Activated naive CD8-positive, alpha-beta T cell treated with anti-CD3 and anti-CD28 coated beads for 36 hours (primary cell): ENCODE data around the gene F8A2. TPM values are rescaled to one million over a fixed set of nuclear protein-coding genes. Genes with fewer than 3 reads are reported as not detected.
"Not testable (repeated sequence)": the region's sequence is repeated elsewhere in the genome, so short reads cannot be mapped to it uniquely, and the experiment has no call there.

Experiments
- DNase-seq: peaks from one replicate; pipeline ENCODE4 v3.0.0; 2021
- H3K27ac Mint-ChIP-seq: one replicate; pipeline ENCODE4 v1.8.0; 2022; ENCODE audit warnings: mild to moderate bottlenecking, moderate library complexity, mixed read lengths
- H3K27me3 Mint-ChIP-seq: one replicate; pipeline ENCODE4 v1.8.0; 2022; ENCODE audit warnings: mild to moderate bottlenecking, mixed read lengths
- H3K36me3 Mint-ChIP-seq: one replicate; pipeline ENCODE4 v1.8.0; 2021; ENCODE audit warnings: mild to moderate bottlenecking, mixed read lengths
- H3K4me1 Mint-ChIP-seq: one replicate; pipeline ENCODE4 v1.8.0; 2021; ENCODE audit warnings: mixed read lengths
- H3K4me3 Mint-ChIP-seq: one replicate; pipeline ENCODE4 v1.8.0; 2022; ENCODE audit warnings: mild to moderate bottlenecking, moderate library complexity, mixed read lengths
- H3K9me3 Mint-ChIP-seq: one replicate; pipeline ENCODE4 v1.8.0; 2022; ENCODE audit warnings: mixed read lengths
- total RNA-seq, 2 experiments: library from RNA; stranded (reverse); gene quantifications; one replicate each; pipeline ENCODE4 v1.2.3, GENCODE V29; 2021

F8A2 gene
- total RNA-seq: not detected

DNA sequence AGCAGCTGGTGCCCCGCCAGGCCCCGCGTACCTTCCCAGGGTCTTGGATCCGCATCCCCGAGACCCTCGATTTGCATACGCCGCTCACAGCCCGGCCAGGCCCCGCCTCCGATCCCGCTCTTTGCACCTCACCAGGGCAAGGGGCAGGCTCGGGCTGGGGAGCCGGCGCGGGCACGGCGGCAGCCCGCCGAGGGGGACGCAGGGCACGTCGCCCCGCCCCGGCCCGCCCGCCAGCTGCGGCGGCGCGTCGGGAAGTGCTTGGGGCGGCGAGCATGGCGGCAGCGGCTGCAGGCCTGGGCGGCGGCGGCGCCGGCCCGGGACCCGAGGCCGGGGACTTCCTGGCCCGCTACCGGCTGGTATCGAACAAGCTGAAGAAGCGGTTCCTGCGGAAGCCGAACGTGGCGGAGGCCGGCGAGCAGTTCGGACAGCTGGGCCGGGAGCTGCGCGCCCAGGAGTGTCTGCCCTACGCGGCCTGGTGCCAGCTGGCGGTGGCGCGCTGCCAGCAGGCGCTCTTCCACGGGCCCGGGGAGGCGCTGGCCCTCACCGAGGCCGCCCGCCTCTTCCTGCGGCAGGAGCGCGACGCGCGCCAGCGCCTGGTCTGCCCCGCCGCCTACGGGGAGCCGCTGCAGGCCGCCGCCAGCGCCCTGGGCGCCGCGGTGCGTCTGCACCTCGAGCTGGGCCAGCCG, at the start of gene F8A2:
Gene F8A2 (plus strand): TSS at position 253 of the 686 bp plus-strand sequence. CDS start 20 bp downstream, at position 273.
- H3K36me3 Mint-ChIP-seq, H3K4me3 Mint-ChIP-seq, H3K27me3 Mint-ChIP-seq, H3K27ac Mint-ChIP-seq, H3K4me1 Mint-ChIP-seq, H3K9me3 Mint-ChIP-seq, DNase-seq: not testable (repeated sequence)

DNA sequence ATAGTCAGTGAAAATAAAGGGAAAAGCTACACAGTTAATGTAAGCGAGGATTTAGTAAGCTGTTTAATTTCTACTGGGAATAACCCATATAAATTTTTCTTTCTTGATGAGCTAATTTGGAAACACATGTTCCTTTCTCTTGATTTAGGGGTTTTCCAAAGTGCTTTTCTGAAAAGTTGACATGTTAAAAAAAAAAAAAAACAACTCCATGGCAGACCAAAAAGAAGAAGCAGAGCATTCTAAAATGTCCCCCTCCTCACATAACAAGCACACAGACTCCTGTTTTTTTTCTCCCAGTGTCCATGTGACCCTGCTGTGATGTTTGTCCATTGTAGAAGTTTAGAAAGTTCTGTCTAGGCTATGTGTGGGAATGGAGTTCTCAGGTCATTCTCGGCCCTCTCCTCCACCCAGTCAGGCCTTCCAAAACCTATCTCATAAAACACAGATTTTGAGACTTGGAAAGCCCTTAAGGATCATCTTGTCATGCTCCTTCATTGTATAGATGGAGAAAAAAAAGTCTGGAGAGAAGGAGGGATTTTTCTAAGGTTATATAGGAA, 48.3 kb upstream of the F8A2 start:
- Mint-ChIP-seq H3K4me1 (peaks cover 6% of the 10 kb centered on the region), H3K27ac (no peak overlapping the region), H3K27me3 (peaks cover 6% of the 10 kb centered on the region), H3K36me3 (no peaks in the 10 kb centered on the region), H3K9me3 (no peaks in the 10 kb centered on the region), H3K4me3 (no peak overlapping the region)
- DNase-seq: no peak

DNA sequence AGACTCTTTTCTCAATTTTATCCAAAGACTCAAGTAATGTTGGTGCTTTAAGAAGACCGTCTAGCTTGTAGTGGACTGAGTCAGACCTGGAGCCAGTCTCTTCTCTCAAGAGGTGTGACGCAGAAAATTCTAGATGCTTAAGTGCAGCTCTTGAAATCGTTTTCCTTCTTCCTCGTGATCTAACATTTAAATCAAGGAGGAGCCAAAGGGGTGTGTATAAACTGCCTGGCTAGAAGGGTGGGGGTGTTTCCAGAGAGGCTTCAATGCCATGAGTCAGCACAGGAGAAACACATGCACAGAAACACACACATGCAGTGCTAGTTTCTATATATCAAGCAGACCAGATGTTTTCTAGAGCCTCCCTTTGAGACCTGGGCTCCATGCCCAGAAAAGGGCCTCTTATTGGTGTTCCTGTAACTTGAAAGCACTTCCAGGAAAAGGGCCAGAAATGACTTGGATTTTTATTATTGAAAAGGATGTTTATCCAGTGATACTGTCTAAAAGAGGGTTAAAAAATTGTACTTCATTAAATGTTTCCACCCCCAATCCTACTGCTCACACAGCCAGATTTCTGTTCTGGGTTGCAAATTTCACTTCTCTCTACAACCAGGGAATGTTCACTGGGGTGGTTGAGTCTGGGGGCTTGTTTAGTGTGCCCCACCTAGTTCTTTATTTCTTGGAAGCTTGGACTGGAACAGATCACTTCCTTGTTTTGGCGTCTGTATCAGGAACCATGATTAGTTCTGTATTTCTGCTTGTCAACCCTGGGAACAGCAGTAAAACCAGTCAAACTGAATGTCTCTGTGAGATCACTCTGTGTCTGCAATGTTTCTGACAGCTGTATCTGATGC, 47.2 kb upstream of the F8A2 start, which contains the start of gene CLIC2:
Gene CLIC2 (minus strand): TSS at position 129 of the 851 bp plus-strand sequence. CDS start 187 bp downstream, outside the sequence.
- Mint-ChIP-seq H3K36me3 (no peaks in the 10 kb centered on the region), H3K27me3 (peaks cover 6% of the 10 kb centered on the region), H3K4me1 (peaks cover 6% of the 10 kb centered on the region), H3K9me3 (no peaks in the 10 kb centered on the region), H3K4me3 (no peak within 1 kb of the TSS), H3K27ac (no peak within 1 kb of the TSS)
- no peak for DNase-seq

- H3K9me3 Mint-ChIP-seq, H3K27me3 Mint-ChIP-seq, H3K36me3 Mint-ChIP-seq, DNase-seq, H3K4me3 Mint-ChIP-seq, H3K4me1 Mint-ChIP-seq, H3K27ac Mint-ChIP-seq: not testable (repeated sequence)
Measured at GRCh38 chrX:155335337-155335712, 46.6 kb upstream of the F8A2 start.

- not testable (repeated sequence) for DNase-seq, H3K27ac Mint-ChIP-seq, H3K27me3 Mint-ChIP-seq, H3K36me3 Mint-ChIP-seq, H3K9me3 Mint-ChIP-seq, H3K4me3 Mint-ChIP-seq, H3K4me1 Mint-ChIP-seq
Measured at GRCh38 chrX:155345689-155346088, 36.2 kb upstream of the F8A2 start.

- not testable (repeated sequence) for DNase-seq, H3K27me3 Mint-ChIP-seq, H3K36me3 Mint-ChIP-seq, H3K4me3 Mint-ChIP-seq, H3K4me1 Mint-ChIP-seq, H3K27ac Mint-ChIP-seq, H3K9me3 Mint-ChIP-seq
Measured at GRCh38 chrX:155349448-155349847, 32.4 kb upstream of the F8A2 start.

DNA sequence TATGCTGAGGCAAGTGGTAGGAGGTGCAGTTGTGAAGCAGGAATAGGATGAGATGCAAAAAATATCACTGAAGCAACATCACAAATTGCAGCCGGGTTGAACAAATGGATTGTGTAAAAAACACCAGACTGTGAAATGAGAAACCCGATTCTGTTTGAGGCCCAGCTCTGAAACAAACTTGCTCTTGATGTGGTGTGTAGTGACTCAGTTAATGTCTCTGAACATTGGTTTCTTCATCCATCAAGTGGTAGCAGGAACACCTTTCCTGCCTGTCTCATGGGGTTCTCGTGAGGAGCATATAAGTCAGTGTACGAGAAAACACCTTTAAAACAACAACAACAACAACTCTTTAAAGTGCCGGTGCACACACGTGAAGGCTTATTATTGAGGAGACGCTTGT, 18.2 kb upstream of the F8A2 start:
- not testable (repeated sequence) for H3K27me3 Mint-ChIP-seq, H3K27ac Mint-ChIP-seq, H3K36me3 Mint-ChIP-seq, DNase-seq, H3K9me3 Mint-ChIP-seq, H3K4me1 Mint-ChIP-seq, H3K4me3 Mint-ChIP-seq

DNA sequence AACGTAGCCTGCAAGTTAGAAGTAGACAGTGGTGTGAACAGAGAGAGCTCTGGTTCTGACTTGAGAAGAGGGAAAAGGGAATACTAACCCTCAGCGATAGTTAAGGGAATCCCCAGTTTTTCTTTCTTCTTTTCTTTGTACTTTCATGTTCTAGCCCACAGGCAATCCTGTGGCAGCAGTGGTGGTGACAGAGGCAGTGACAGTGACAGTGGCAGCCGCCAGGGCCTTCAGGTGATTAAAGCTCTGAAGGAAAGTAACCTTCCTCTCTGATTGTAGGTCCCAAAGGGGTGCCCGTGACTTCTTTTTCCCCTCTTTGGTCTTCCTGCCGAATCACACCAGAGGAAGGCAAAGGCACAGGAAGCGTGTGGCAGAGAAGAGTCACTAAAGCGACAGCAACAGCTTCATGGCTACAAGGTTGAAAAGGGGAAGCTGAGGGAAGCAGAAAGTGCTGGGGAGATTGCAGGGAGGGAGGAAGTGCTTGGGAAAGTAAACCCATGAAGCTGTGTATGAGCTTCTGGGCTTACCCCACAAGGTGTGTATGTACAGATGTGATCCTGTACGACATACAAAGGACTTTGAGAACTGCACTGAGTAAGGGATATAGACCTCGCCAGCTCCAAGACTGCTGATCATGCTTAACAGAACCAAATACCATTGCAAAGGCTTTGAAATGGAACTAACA, 8.0 kb upstream of the F8A2 start:
- not testable (repeated sequence) for H3K27me3 Mint-ChIP-seq, H3K27ac Mint-ChIP-seq

GRCh38 chrX:155379802-155380201, 2.1 kb upstream of the F8A2 start:
- not testable (repeated sequence) for H3K36me3 Mint-ChIP-seq, H3K4me3 Mint-ChIP-seq

More for the DNA sequence above, 8.0 kb upstream of the F8A2 start:
- H3K4me3 Mint-ChIP-seq, DNase-seq, H3K9me3 Mint-ChIP-seq, H3K36me3 Mint-ChIP-seq, H3K4me1 Mint-ChIP-seq: not testable (repeated sequence)

DNA sequence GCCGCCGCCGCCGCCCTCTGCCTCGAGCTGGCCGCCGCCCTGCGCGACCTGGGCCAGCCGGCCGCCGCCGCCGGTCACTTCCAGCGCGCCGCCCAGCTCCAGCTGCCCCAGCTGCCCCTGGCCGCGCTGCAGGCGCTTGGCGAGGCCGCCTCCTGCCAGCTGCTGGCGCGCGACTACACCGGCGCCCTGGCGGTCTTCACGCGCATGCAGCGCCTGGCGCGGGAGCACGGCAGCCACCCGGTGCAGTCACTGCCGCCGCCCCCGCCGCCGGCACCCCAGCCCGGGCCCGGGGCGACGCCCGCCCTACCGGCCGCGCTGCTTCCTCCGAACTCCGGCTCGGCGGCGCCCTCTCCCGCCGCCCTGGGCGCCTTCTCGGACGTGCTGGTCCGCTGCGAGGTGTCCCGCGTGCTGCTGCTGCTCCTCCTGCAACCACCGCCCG, 653 bp downstream of the F8A2 start:
- not testable (repeated sequence) for H3K9me3 Mint-ChIP-seq, DNase-seq, H3K36me3 Mint-ChIP-seq, H3K27me3 Mint-ChIP-seq, H3K27ac Mint-ChIP-seq, H3K4me3 Mint-ChIP-seq, H3K4me1 Mint-ChIP-seq

More at GRCh38 chrX:155379802-155380201, 2.1 kb upstream of the F8A2 start:
- DNase-seq, H3K27ac Mint-ChIP-seq, H3K4me1 Mint-ChIP-seq, H3K27me3 Mint-ChIP-seq, H3K9me3 Mint-ChIP-seq: not testable (repeated sequence)

- Mint-ChIP-seq H3K4me3 (no peak overlapping the region), H3K27me3 (no peaks in the 10 kb centered on the region), H3K4me1 (peaks cover 19% of the 10 kb centered on the region), H3K36me3 (peaks cover 21% of the 10 kb centered on the region), H3K27ac (no peak overlapping the region), H3K9me3 (peaks cover 8% of the 10 kb centered on the region)
- DNase-seq: no peak
Measured at GRCh38 chrX:155389634-155390033, 7.7 kb downstream of the F8A2 start.

GRCh38 chrX:155394747-155395276, 12.9 kb downstream of the F8A2 start:
- not testable (repeated sequence) for H3K4me1 Mint-ChIP-seq, H3K4me3 Mint-ChIP-seq, H3K27ac Mint-ChIP-seq, DNase-seq, H3K27me3 Mint-ChIP-seq
- Mint-ChIP-seq H3K36me3 (peaks cover 15% of the 10 kb centered on the region), H3K9me3 (peaks cover 14% of the 10 kb centered on the region)

GRCh38 chrX:155406429-155406828, 24.5 kb downstream of the F8A2 start:
- Mint-ChIP-seq H3K4me1 (no peaks in the 10 kb centered on the region), H3K9me3 (peaks cover 19% of the 10 kb centered on the region), H3K4me3 (no peak overlapping the region), H3K27me3 (no peaks in the 10 kb centered on the region), H3K36me3 (peaks cover 11% of the 10 kb centered on the region), H3K27ac (no peak overlapping the region)
- no peak for DNase-seq

DNA sequence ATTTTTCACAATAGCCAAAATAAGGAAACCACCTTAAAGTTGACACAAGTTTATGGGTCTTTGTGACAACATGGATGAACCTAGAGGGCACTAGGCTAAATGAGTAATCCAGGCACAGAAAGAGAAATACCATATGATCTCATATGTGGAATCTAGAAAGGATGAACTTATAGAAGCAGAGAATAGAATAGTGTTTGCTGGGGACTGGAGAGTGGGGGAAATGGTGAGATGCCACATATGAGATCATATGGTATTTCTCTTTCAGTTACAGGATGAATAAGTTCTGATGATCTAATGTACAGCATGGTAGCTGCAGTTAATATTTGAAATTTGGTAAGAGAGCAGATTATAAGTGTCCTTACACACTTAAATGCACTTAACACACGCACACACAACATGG, 35.9 kb downstream of the F8A2 start:
- DNase-seq: no peak
- H3K27ac Mint-ChIP-seq: no peak overlapping the region
- H3K4me3 Mint-ChIP-seq: no peak overlapping the region
- H3K27me3 Mint-ChIP-seq: no peaks in the 10 kb centered on the region
- H3K4me1 Mint-ChIP-seq: peaks cover 5% of the 10 kb centered on the region
- no peaks in the 10 kb centered on the region for H3K9me3 Mint-ChIP-seq
- H3K36me3 Mint-ChIP-seq: no peaks in the 10 kb centered on the region
